ENCODE results near the gene PACSIN1. TPM values are rescaled to one million over a fixed set of nuclear protein-coding genes. Genes with fewer than 3 reads are reported as not detected.

Gene PACSIN1
- polyA plus RNA-seq, 1 donor (not counting 4 experiments of a cell fraction or from before 2014, with no cell fraction given), result not detected

GRCh38 chr6:34572585-34572984 lies 106.7 kb downstream of the PACSIN1 start:
- no peaks in the 10 kb centered on the region for H3K79me2 ChIP-seq (ENCODE audit: control insufficient read depth, insufficient read depth, low read length)
- H3K27ac ChIP-seq (ENCODE audit: control insufficient read depth, insufficient read depth, low read length), result no peak overlapping the region
- no peaks in the 10 kb centered on the region for H3K9me1 ChIP-seq (ENCODE audit: control insufficient read depth, extremely low read depth, insufficient read depth, low read length)
- H3K4me1 ChIP-seq (ENCODE audit: control insufficient read depth, extremely low read depth, insufficient read depth, low read length), result no peaks in the 10 kb centered on the region
- no peaks in the 10 kb centered on the region for H4K20me1 ChIP-seq (ENCODE audit: control insufficient read depth, extremely low read depth, insufficient read depth, low read length)
- H3K27me3 ChIP-seq (ENCODE audit: control insufficient read depth, extremely low read depth, insufficient read depth, low read length), result peaks cover 6% of the 10 kb centered on the region
- dilution Hi-C loops (cut with MboI; ENCODE audit: extremely low pct_ligation_motif_present, low sequenced_read_pairs), result no loop called here
- H2AFZ ChIP-seq (ENCODE audit: control insufficient read depth, low read length), result no peak overlapping the region
- DNase-seq (ENCODE audit: low read depth, low spot score), result no peak
- no peak overlapping the region for H3K4me2 ChIP-seq (ENCODE audit: control insufficient read depth, extremely low read depth, insufficient read depth, low read depth, low read length)
- TF ChIP-seq EZH2 (IDR thresholded peaks at IDR 0.05; ENCODE audit: low read length) (no peak), CTCF (optimal IDR thresholded peaks at IDR 0.05 in 1 of 3, IDR thresholded peaks at IDR 0.05 in 1 of 3, conservative IDR thresholded peaks at IDR 0.05 in 1 of 3; ENCODE audit: extremely low read depth in 1 of 3, insufficient read depth in 2 of 3, low read length in 3 of 3) (no peak)
- H3K9me3 ChIP-seq (ENCODE audit: control insufficient read depth, low read depth, low read length), result no peaks in the 10 kb centered on the region
- no peak for FAIRE-seq
- no peaks in the 10 kb centered on the region for H3K36me3 ChIP-seq (ENCODE audit: control insufficient read depth in 2 of 2, extremely low read depth in 1 of 2, insufficient read depth in 2 of 2, low read length in 2 of 2)
- H3K4me3 ChIP-seq (ENCODE audit: control insufficient read depth in 2 of 3, extremely low read depth in 1 of 3, insufficient read depth in 2 of 3, low read depth in 1 of 3, low read length in 3 of 3), result no peak overlapping the region
- H3K9ac ChIP-seq (ENCODE audit: control insufficient read depth, extremely low read depth, insufficient read depth, low read length), result no peak overlapping the region

GRCh38 chr6:34573567-34574183 lies 107.8 kb downstream of the PACSIN1 start:
- dilution Hi-C loops (cut with MboI; ENCODE audit: extremely low pct_ligation_motif_present, low sequenced_read_pairs), result no loop called here
- H3K4me3 ChIP-seq (ENCODE audit: control insufficient read depth in 2 of 3, extremely low read depth in 1 of 3, insufficient read depth in 2 of 3, low read depth in 1 of 3, low read length in 3 of 3), result no peak overlapping the region
- TF ChIP-seq CTCF (optimal IDR thresholded peaks at IDR 0.05 in 1 of 3, IDR thresholded peaks at IDR 0.05 in 1 of 3, conservative IDR thresholded peaks at IDR 0.05 in 1 of 3; ENCODE audit: extremely low read depth in 1 of 3, insufficient read depth in 2 of 3, low read length in 3 of 3), result no peak
- TF ChIP-seq EZH2 (IDR thresholded peaks at IDR 0.05; ENCODE audit: low read length), result no peak
- H3K9me3 ChIP-seq (ENCODE audit: control insufficient read depth, low read depth, low read length), result no peaks in the 10 kb centered on the region
- H3K9me1 ChIP-seq (ENCODE audit: control insufficient read depth, extremely low read depth, insufficient read depth, low read length), result no peaks in the 10 kb centered on the region
- H3K27me3 ChIP-seq (ENCODE audit: control insufficient read depth, extremely low read depth, insufficient read depth, low read length), result peaks cover 6% of the 10 kb centered on the region
- no peak for FAIRE-seq
- H2AFZ ChIP-seq (ENCODE audit: control insufficient read depth, low read length), result no peak overlapping the region
- no peaks in the 10 kb centered on the region for H3K4me1 ChIP-seq (ENCODE audit: control insufficient read depth, extremely low read depth, insufficient read depth, low read length)
- no peak overlapping the region for H3K27ac ChIP-seq (ENCODE audit: control insufficient read depth, insufficient read depth, low read length)
- H3K9ac ChIP-seq (ENCODE audit: control insufficient read depth, extremely low read depth, insufficient read depth, low read length), result no peak overlapping the region
- no peaks in the 10 kb centered on the region for H3K79me2 ChIP-seq (ENCODE audit: control insufficient read depth, insufficient read depth, low read length)
- no peaks in the 10 kb centered on the region for H4K20me1 ChIP-seq (ENCODE audit: control insufficient read depth, extremely low read depth, insufficient read depth, low read length)
- H3K36me3 ChIP-seq (ENCODE audit: control insufficient read depth in 2 of 2, extremely low read depth in 1 of 2, insufficient read depth in 2 of 2, low read length in 2 of 2), result no peaks in the 10 kb centered on the region
- no peak for DNase-seq (ENCODE audit: low read depth, low spot score)
- no peak overlapping the region for H3K4me2 ChIP-seq (ENCODE audit: control insufficient read depth, extremely low read depth, insufficient read depth, low read depth, low read length)

Data from keratinocyte (primary cell).